Brain microvascular endothelial cell (primary cell): ENCODE data around the gene SLCO3A1.

ENCODE experiments used
- DNase-seq: peaks from one replicate; pipeline ENCODE4 v3.0.0-alpha.2; 2020
- H3K27ac ChIP-seq: fragments of 250-450 bp; sonication (Bioruptor Pico); 2 replicates; pipeline ENCODE4 v1.5.1; 2020; ENCODE audit warnings: mild to moderate bottlenecking, moderate library complexity
- H3K27me3 ChIP-seq: fragments of 250-450 bp; sonication (Bioruptor Pico); replicated peaks from 2 replicates; pipeline ENCODE4 v1.5.1; 2020; ENCODE audit warnings: mild to moderate bottlenecking
- H3K36me3 ChIP-seq: fragments of 250-450 bp; sonication (Bioruptor Pico); replicated peaks from 2 replicates; pipeline ENCODE4 v1.5.1; 2020; ENCODE audit warnings: mild to moderate bottlenecking
- H3K4me3 ChIP-seq: 2 replicates; pipeline ENCODE4 v1.5.1; 2011; ENCODE audit warnings: low read depth, mild to moderate bottlenecking, control low read depth, low read length, moderate library complexity
- CTCF ChIP-seq: IDR thresholded peaks from 2 replicates; pipeline ENCODE4 v1.5.1; 2011; ENCODE audit warnings: low read depth, mild to moderate bottlenecking, moderate library complexity, low read length, control low read depth, inconsistent platforms; ENCODE audit errors: missing control alignments
- in situ Hi-C: cut with HindIII; loops from 2 replicates; pipeline ENCODE4 v1.10.0; 2017; ENCODE audit warnings: low sequenced_read_pairs, low pct_ligation_motif_present

SLCO3A1 gene

GRCh38 chr15:91950631-91951329, 97.3 kb downstream of the SLCO3A1 start:
- H3K27ac ChIP-seq = no peak overlapping the region

GRCh38 chr15:91952216-91952615, 98.7 kb downstream of the SLCO3A1 start:
- TF ChIP-seq CTCF = no peak
- in situ Hi-C loops = no loop called here
- no peak for DNase-seq
- Histone ChIP-seq H3K36me3 (no peaks in the 10 kb centered on the region), H3K27me3 (no peaks in the 10 kb centered on the region), H3K4me3 (no peak overlapping the region), H3K27ac (no peak overlapping the region)

More at GRCh38 chr15:91950631-91951329, 97.3 kb downstream of the SLCO3A1 start:
- H3K27me3 ChIP-seq = no peaks in the 10 kb centered on the region
- DNase-seq = no peak
- H3K4me3 ChIP-seq = no peak overlapping the region
- in situ Hi-C loops = no loop called here
- H3K36me3 ChIP-seq = no peaks in the 10 kb centered on the region
- TF ChIP-seq CTCF = no peak

GRCh38 chr15:91953432-91953831, 99.9 kb downstream of the SLCO3A1 start:
- Histone ChIP-seq H3K36me3 (no peaks in the 10 kb centered on the region), H3K4me3 (no peak overlapping the region), H3K27me3 (no peaks in the 10 kb centered on the region), H3K27ac (no peak overlapping the region)
- DNase-seq = no peak
- in situ Hi-C loops = no loop called here
- TF ChIP-seq CTCF = no peak

- H3K36me3 ChIP-seq = no peaks in the 10 kb centered on the region
- no peak overlapping the region for H3K27ac ChIP-seq
- no peak for DNase-seq
- no peak for TF ChIP-seq CTCF
- in situ Hi-C loops = no loop called here
- H3K4me3 ChIP-seq = no peak overlapping the region
- H3K27me3 ChIP-seq = no peaks in the 10 kb centered on the region
Measured at GRCh38 chr15:91954292-91954691, 100.8 kb downstream of the SLCO3A1 start.

GRCh38 chr15:91956026-91956723, 102.7 kb downstream of the SLCO3A1 start:
- H3K36me3 ChIP-seq = no peaks in the 10 kb centered on the region
- H3K27me3 ChIP-seq = no peaks in the 10 kb centered on the region
- in situ Hi-C loops = no loop called here
- TF ChIP-seq CTCF = no peak
- no peak overlapping the region for H3K27ac ChIP-seq
- no peak overlapping the region for H3K4me3 ChIP-seq
- DNase-seq = no peak
